ENCODE data around the gene SCN2B.

The SCN2B gene

DNA sequence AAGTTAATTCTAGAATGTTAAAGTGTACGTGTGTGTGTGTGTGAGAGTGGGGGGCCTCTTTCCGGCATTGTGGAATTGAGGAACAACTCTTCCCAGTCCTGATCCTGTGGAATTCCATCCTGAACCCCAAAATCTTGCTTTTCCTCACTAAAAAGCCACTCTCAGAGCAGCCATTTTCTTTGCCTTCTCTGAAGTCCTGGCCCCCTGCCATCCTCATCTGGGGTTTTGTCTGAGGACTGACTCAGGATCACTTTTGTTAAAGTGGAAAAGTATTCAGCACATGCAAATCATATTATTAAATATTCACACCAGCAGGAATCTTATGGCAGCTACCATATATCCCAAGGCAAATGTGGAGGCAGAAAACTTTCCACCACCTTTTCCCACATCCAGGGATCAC is 27.6 kb downstream of the SCN2B start:
- H3K27me3 ChIP-seq (ENCODE audit: control insufficient read depth, insufficient read depth, low read length) = peaks cover 84% of the 10 kb centered on the region
- no peak overlapping the region for H3K4me3 ChIP-seq (ENCODE audit: low read depth, low read length)
- H3K9me3 ChIP-seq (ENCODE audit: control insufficient read depth, insufficient read depth, low read length) = no peaks in the 10 kb centered on the region
- H3K9ac ChIP-seq (ENCODE audit: low read depth, low read length) = no peak overlapping the region
- no peaks in the 10 kb centered on the region for H3K36me3 ChIP-seq (ENCODE audit: control insufficient read depth, insufficient read depth, low read length)
- H3K4me1 ChIP-seq (ENCODE audit: control insufficient read depth, insufficient read depth, low read length) = peaks cover 15% of the 10 kb centered on the region

DNA sequence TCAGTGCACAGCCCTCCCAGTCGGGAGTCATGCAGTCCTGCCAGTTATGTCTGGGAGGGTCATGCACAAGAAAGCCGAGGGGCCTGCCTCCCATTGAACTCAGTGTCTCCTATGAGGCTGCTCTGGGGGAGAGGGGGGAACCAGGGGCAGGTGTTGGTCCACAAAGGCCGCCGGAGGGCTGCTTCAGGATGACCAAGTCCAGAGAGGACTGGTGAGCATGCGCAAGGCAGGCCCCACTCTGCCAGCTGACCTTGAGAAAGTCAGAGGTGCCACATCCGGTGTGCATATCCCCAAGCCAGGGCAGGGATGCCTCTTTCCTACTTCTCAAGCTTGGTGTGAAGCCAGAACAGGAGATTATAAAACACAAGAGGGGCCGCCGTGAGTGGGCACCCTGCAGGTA is 28.2 kb downstream of the SCN2B start:
- no peaks in the 10 kb centered on the region for H3K36me3 ChIP-seq (ENCODE audit: control insufficient read depth, insufficient read depth, low read length)
- peaks cover 85% of the 10 kb centered on the region for H3K27me3 ChIP-seq (ENCODE audit: control insufficient read depth, insufficient read depth, low read length)
- H3K4me3 ChIP-seq (ENCODE audit: low read depth, low read length) = no peak overlapping the region
- H3K4me1 ChIP-seq (ENCODE audit: control insufficient read depth, insufficient read depth, low read length) = peaks cover 12% of the 10 kb centered on the region
- no peaks in the 10 kb centered on the region for H3K9me3 ChIP-seq (ENCODE audit: control insufficient read depth, insufficient read depth, low read length)
- H3K9ac ChIP-seq (ENCODE audit: low read depth, low read length) = no peak overlapping the region

DNA sequence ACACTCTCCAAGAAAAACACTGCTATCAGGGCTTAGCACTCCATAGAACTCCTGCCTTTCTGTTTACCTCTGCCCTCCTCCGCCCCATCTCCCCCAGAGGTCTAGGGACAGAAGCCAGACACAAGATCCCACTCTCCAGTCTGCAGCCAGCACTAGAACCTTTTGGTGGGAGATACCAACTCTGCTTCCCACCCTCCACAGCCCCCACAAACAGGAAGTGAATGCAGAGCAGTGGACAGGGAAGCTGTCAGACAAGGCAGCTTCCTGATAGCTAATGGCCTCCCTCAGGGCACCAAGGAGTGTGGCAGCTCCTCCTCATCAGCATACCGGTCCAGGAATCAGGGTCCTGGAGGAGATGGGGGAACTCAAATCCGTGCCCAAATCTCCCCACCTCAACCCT is 28.9 kb downstream of the SCN2B start:
- H3K27me3 ChIP-seq (ENCODE audit: control insufficient read depth, insufficient read depth, low read length) = peaks cover 88% of the 10 kb centered on the region
- peaks cover 12% of the 10 kb centered on the region for H3K4me1 ChIP-seq (ENCODE audit: control insufficient read depth, insufficient read depth, low read length)
- no peaks in the 10 kb centered on the region for H3K36me3 ChIP-seq (ENCODE audit: control insufficient read depth, insufficient read depth, low read length)
- no peak overlapping the region for H3K9ac ChIP-seq (ENCODE audit: low read depth, low read length)
- no peaks in the 10 kb centered on the region for H3K9me3 ChIP-seq (ENCODE audit: control insufficient read depth, insufficient read depth, low read length)
- H3K4me3 ChIP-seq (ENCODE audit: low read depth, low read length) = no peak overlapping the region

DNA sequence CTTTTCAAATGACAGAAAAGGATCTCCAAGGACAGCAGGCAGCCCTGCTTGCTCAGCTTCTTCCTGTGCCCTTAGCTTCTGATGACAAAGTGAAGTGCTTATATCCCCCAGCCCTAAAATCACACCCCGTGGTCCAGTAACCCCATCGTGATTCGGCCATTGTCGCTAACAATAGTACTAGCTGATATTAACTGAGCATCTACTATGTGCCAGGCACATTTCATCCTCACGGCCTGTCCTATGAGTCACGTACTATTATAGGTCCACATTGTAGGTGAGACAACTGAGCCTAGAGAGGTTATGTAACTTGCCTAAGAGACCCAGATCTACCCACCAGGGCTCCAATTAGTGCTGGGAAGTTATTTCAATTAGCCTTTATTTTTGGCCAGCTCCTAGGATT is 29.9 kb downstream of the SCN2B start:
- Histone ChIP-seq H3K4me3 (ENCODE audit: low read depth, low read length) (peak overlapping the region; percentile 59), H3K27me3 (ENCODE audit: control insufficient read depth, insufficient read depth, low read length) (peaks cover 88% of the 10 kb centered on the region)

DNA sequence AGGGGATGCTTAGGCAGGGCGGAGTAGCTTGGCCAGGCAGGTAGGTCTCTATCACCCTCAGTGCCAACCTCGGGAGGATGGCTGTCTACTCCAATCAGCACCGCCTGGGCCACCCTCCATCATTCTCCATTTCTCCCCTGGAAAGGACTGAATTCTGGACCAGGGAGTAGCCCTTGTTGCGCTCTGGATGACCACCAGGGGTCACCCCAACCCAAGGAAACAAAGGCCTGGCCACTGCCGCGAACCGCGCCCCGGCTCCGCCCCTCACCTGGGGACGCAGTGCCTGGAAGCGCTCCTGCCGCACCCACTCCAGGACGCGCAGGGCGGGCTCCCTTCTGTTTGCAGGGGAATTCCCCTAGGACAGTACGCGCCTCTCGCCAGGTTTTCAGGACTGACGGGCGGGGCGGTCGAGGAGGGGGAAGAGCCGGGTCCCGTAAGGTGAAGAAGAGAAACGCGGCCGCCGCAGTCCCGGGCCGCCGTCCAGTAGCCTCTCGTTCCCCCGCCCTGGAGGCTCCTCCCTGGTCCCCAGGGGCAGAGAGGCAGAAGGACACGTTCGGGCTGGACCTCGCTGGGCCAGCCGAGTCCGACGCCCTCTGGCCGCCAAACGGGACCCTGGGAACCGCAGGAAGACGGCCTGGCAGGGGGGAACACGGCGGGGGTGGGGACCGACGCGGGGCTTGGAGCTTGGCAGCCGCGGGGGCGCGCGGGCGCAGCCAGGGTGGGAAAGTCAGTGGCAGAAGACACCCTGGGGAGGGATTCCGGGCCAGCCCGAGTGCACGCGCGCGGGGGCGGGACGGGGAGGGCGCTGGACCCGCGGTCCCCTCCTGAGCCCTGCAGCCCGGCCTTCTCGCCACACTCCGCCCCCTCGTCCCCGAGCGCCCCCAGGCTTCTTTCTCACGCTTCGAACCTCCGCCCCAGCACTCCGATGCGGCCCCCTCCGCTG is 30.9 kb downstream of the SCN2B start:
- no peaks in the 10 kb centered on the region for H3K36me3 ChIP-seq (ENCODE audit: control insufficient read depth, insufficient read depth, low read length)
- H3K27me3 ChIP-seq (ENCODE audit: control insufficient read depth, insufficient read depth, low read length) = peaks cover 78% of the 10 kb centered on the region
- peak overlapping the region; percentile 59 for H3K4me3 ChIP-seq (ENCODE audit: low read depth, low read length)
- no peaks in the 10 kb centered on the region for H3K9me3 ChIP-seq (ENCODE audit: control insufficient read depth, insufficient read depth, low read length)
- peaks cover 12% of the 10 kb centered on the region for H3K4me1 ChIP-seq (ENCODE audit: control insufficient read depth, insufficient read depth, low read length)
- no peak overlapping the region for H3K9ac ChIP-seq (ENCODE audit: low read depth, low read length)

More for the DNA sequence above, 29.9 kb downstream of the SCN2B start:
- no peaks in the 10 kb centered on the region for H3K36me3 ChIP-seq (ENCODE audit: control insufficient read depth, insufficient read depth, low read length)
- no peak overlapping the region for H3K9ac ChIP-seq (ENCODE audit: low read depth, low read length)
- H3K4me1 ChIP-seq (ENCODE audit: control insufficient read depth, insufficient read depth, low read length) = peaks cover 12% of the 10 kb centered on the region
- H3K9me3 ChIP-seq (ENCODE audit: control insufficient read depth, insufficient read depth, low read length) = no peaks in the 10 kb centered on the region

DNA sequence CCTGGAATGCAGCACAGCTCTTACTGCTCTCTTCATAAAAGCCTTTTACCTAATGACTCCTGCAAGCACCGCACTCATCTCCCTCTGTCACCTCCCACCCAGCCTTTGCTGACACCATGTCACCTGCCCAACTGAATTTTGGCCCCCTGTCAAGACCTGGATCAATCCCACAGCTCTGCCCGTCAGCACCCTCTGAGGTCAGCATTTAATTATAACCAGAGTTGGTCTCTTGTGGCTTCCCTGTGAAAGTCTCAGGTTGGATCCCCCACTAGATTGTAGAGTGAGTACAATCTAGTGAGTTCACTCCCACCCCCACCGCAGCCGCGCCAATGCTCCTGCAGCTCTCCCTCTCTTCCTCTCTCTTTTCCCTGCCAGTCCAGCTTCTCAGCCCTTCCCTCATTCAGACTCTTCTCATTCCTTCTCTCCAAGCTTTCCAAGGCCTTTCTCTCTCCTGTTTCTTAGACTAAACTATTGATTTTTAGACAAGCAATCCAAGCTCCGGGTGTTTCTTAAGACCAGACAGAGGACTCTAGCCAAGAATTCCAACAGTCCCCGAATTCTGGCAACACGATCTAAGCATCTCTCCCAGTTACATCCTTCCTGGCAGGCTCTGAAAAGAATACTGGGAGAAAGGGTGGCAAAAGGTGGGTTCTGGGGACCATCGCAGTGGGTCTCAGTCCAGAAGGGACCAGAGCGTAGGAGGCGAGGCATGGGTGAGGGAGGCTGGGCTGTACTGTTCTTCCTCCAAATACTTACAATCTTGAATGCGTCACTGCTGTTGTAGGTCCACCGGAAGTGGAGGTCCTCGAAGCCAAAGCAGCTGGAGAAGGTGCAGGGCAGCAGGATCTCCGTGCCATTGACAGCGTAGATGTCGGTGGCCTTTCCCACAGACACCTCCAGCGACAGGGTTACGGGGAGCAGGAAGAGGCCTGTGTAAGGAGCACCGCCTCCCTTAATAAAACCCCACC is 31.9 kb downstream of the SCN2B start:
- Histone ChIP-seq H3K27me3 (ENCODE audit: control insufficient read depth, insufficient read depth, low read length) (peaks cover 68% of the 10 kb centered on the region), H3K9ac (ENCODE audit: low read depth, low read length) (no peak overlapping the region), H3K4me3 (ENCODE audit: low read depth, low read length) (no peak overlapping the region), H3K4me1 (ENCODE audit: control insufficient read depth, insufficient read depth, low read length) (peaks cover 12% of the 10 kb centered on the region), H3K36me3 (ENCODE audit: control insufficient read depth, insufficient read depth, low read length) (no peaks in the 10 kb centered on the region), H3K9me3 (ENCODE audit: control insufficient read depth, insufficient read depth, low read length) (no peaks in the 10 kb centered on the region)

DNA sequence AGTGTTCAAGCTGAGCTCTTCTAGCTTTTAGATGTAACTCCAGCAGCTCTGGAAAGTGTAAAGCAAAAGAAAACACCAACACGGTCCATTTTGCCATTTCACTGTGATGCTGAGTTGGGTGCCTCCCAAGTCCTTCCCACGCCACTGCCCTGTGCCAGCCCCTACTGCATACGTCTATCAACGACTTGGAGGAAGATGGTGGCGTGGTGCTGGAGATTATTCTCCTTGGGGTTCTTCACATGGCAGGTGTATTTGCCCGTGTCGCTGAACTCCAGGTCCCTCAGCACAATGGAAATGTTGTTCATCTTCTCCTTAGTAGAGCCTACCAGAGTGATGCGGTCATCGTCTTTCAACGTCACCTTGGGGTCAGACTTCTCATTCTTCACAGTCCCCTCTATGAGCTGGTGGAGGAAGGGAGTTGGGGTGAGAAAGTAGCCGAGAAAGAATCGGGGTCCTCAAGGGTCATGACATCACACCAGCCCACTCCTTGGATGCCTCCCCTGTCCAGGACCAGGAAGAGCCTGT is 32.7 kb downstream of the SCN2B start:
- Histone ChIP-seq H3K27me3 (ENCODE audit: control insufficient read depth, insufficient read depth, low read length) (peaks cover 60% of the 10 kb centered on the region), H3K9me3 (ENCODE audit: control insufficient read depth, insufficient read depth, low read length) (no peaks in the 10 kb centered on the region), H3K4me1 (ENCODE audit: control insufficient read depth, insufficient read depth, low read length) (peaks cover 12% of the 10 kb centered on the region), H3K36me3 (ENCODE audit: control insufficient read depth, insufficient read depth, low read length) (no peaks in the 10 kb centered on the region), H3K9ac (ENCODE audit: low read depth, low read length) (no peak overlapping the region), H3K4me3 (ENCODE audit: low read depth, low read length) (no peak overlapping the region)

DNA sequence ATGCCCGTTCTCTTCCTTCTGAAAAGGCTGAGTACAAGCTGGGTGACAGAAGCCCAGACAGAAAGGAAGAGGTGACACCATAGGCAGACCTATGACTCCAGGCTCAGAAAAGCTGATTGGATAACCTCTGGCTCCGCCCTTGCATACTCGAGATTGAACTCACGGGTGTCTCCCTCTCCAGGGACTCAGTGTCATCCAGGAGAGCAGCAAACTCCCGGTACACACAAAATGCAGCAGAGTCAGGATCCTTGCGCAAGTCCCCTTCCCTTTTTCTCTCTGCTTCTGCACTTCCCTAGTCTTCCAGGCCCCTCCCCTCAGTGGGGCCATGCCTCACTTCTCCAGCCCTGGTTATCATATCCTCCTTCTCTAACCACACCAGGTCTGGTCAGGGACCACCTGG is 33.6 kb downstream of the SCN2B start:
- no peak overlapping the region for H3K4me3 ChIP-seq (ENCODE audit: low read depth, low read length)
- peaks cover 54% of the 10 kb centered on the region for H3K27me3 ChIP-seq (ENCODE audit: control insufficient read depth, insufficient read depth, low read length)
- no peaks in the 10 kb centered on the region for H3K36me3 ChIP-seq (ENCODE audit: control insufficient read depth, insufficient read depth, low read length)
- H3K9me3 ChIP-seq (ENCODE audit: control insufficient read depth, insufficient read depth, low read length) = no peaks in the 10 kb centered on the region
- peaks cover 11% of the 10 kb centered on the region for H3K4me1 ChIP-seq (ENCODE audit: control insufficient read depth, insufficient read depth, low read length)
- no peak overlapping the region for H3K9ac ChIP-seq (ENCODE audit: low read depth, low read length)

DNA sequence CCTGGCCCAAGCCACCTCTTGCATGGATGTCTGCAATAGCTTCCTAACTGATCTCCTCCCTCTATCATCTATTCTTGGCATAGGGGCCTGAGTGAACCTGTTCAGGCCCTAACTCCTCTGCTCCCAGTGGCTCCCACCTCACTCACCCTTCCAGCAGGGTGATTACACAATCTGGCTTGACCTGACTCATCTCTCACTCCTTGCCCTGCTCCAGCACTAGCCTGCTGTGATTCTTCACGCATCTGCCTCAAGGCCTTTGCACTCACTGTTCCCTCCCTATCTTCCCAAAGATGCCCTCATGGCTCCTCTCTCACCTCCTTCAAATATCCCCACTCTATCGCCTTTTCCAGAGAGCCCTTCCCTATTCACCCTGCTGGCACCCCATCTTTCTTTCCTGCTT is 34.4 kb downstream of the SCN2B start:
- no peaks in the 10 kb centered on the region for H3K36me3 ChIP-seq (ENCODE audit: control insufficient read depth, insufficient read depth, low read length)
- H3K9me3 ChIP-seq (ENCODE audit: control insufficient read depth, insufficient read depth, low read length) = no peaks in the 10 kb centered on the region
- H3K9ac ChIP-seq (ENCODE audit: low read depth, low read length) = no peak overlapping the region
- peaks cover 4% of the 10 kb centered on the region for H3K4me1 ChIP-seq (ENCODE audit: control insufficient read depth, insufficient read depth, low read length)
- H3K4me3 ChIP-seq (ENCODE audit: low read depth, low read length) = no peak overlapping the region
- H3K27me3 ChIP-seq (ENCODE audit: control insufficient read depth, insufficient read depth, low read length) = peaks cover 47% of the 10 kb centered on the region

DNA sequence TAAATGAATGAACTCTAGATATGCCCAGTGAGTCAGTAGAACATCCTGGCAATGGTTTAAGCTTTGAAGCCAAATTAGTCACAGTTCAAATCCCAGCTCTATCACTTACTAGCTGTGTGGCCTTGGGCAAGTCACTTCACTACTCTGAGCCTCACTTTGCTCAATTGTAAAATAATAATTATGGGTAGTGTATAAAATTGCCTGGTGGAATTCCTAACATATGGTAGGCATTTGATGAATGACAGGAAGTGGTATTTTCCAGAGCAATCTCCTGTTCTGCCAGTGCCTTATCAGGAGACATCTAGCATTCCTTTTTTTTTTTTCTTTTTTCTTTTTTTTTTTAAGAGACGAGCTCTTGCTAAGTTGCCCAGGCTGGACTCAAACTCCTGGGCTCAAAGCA is 36.9 kb downstream of the SCN2B start:
- Histone ChIP-seq H3K9me3 (ENCODE audit: control insufficient read depth, insufficient read depth, low read length) (no peaks in the 10 kb centered on the region), H3K4me3 (ENCODE audit: low read depth, low read length) (no peak overlapping the region), H3K36me3 (ENCODE audit: control insufficient read depth, insufficient read depth, low read length) (no peaks in the 10 kb centered on the region), H3K4me1 (ENCODE audit: control insufficient read depth, insufficient read depth, low read length) (no peaks in the 10 kb centered on the region), H3K27me3 (ENCODE audit: control insufficient read depth, insufficient read depth, low read length) (peaks cover 32% of the 10 kb centered on the region), H3K9ac (ENCODE audit: low read depth, low read length) (no peak overlapping the region)

DNA sequence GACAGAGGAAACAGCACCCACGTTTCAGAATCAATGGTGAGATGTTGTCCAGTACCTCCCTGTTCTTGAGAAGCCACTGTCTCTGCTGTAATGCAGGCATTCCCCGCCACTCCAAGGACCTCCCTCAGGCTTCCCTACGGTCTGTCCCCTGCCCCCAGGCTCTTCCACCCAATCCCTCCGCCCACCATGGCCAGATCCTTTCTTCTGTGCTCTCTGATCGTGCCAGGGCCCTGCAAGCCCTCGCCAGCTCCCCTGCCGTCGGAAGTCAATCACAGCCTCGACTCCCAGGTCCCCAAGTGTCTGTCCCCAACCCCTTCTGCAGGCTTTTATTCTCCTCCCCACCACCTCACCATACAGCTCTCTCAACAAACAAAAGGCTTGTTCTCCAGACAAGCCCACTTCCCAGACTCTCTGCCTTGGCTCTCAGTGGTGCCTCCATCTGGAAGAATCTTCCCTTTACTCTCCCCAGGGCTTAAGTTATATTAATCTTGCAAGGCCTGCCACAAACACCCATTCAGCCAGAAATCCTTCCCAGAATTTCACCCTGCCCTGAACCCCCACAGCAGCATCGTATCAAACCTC is 37.5 kb downstream of the SCN2B start:
- Histone ChIP-seq H3K4me1 (ENCODE audit: control insufficient read depth, insufficient read depth, low read length) (no peaks in the 10 kb centered on the region), H3K4me3 (ENCODE audit: low read depth, low read length) (no peak overlapping the region), H3K27me3 (ENCODE audit: control insufficient read depth, insufficient read depth, low read length) (peaks cover 25% of the 10 kb centered on the region), H3K36me3 (ENCODE audit: control insufficient read depth, insufficient read depth, low read length) (no peaks in the 10 kb centered on the region), H3K9me3 (ENCODE audit: control insufficient read depth, insufficient read depth, low read length) (no peaks in the 10 kb centered on the region), H3K9ac (ENCODE audit: low read depth, low read length) (no peak overlapping the region)
